H1 (cell line): ENCODE measurements around the gene ANK3. TPM values are rescaled to one million over a fixed set of nuclear protein-coding genes. Genes with fewer than 3 reads are reported as not detected.

Source experiments
- CTCF ChIA-PET: fragments of 300-600 bp; sonication (Branson Sonifier 250); formaldehyde crosslinking; loops from one replicate; lab custom pipeline; 2021; ENCODE audit not compliant: partially characterized antibody; lab: Charles Lee
- POLR2A ChIA-PET: fragments of 300-600 bp; sonication (Branson Sonifier 250); formaldehyde crosslinking; loops from one replicate; lab custom pipeline; 2021; ENCODE audit warnings: inconsistent platforms; ENCODE audit not compliant: partially characterized antibody; lab: Charles Lee
- DNase-seq, 2 experiments: peaks; one replicate each; pipeline versions ENCODE4 v3.0.0 to v3.0.0-alpha.2; 2010 to 2022; ENCODE audit warnings: low spot score in 2 of 2, low read depth in 1 of 2, mixed read lengths in 1 of 2
- FAIRE-seq: peaks from 2 replicates; lab custom pipeline; 2011; peaks lifted over from hg19 to GRCh38; lab: Jason Lieb, UNC
- H2AFZ ChIP-seq: 2 replicates; pipeline ENCODE4 v1.8.1; 2012; ENCODE audit warnings: low read length, inconsistent platforms
- H2AK5ac ChIP-seq: 2 replicates; pipeline ENCODE4 v1.6.1; 2013; ENCODE audit warnings: low read depth, low read length
- H2BK120ac ChIP-seq: replicated peaks from 2 replicates; pipeline ENCODE3; 2013; ENCODE audit warnings: low read depth, low read length, inconsistent platforms
- H2BK12ac ChIP-seq: 2 replicates; pipeline ENCODE4 v1.6.1; 2013; ENCODE audit warnings: low read depth, low read length
- H2BK15ac ChIP-seq: 2 replicates; pipeline ENCODE4 v1.6.1; 2013; ENCODE audit warnings: low read length
- H2BK20ac ChIP-seq: 2 replicates; pipeline ENCODE4 v1.6.1; 2013; ENCODE audit warnings: low read length
- H2BK5ac ChIP-seq: 2 replicates; pipeline ENCODE4 v1.6.1; 2013; ENCODE audit warnings: low read depth, low read length
- H3K14ac ChIP-seq: 2 replicates; pipeline ENCODE4 v1.6.1; 2013; ENCODE audit warnings: inconsistent platforms; ENCODE audit not compliant: insufficient read length
- H3K18ac ChIP-seq: 2 replicates; pipeline ENCODE4 v1.6.1; 2013; ENCODE audit warnings: low read length; ENCODE audit errors: extremely low read depth
- H3K23ac ChIP-seq: 2 replicates; pipeline ENCODE4 v1.6.1; 2013; ENCODE audit warnings: inconsistent platforms; ENCODE audit not compliant: insufficient read length
- H3K23me2 ChIP-seq: 2 replicates; pipeline ENCODE4 v1.6.1; 2013; ENCODE audit warnings: low read depth, low read length
- H3K27ac ChIP-seq: 2 replicates; pipeline ENCODE4 v1.6.1; 2011; ENCODE audit warnings: low read depth, low read length, inconsistent platforms
- H3K27me3 ChIP-seq, 4 experiments: replicated peaks in 1 of 4; 1 replicate in 1 of 4; 2 replicates in 3 of 4; pipeline versions ENCODE4 v1.6.1 to v1.8.1; 2011 to 2013; ENCODE audit warnings: low read length in 3 of 4, mild to moderate bottlenecking in 3 of 4, inconsistent platforms in 2 of 4, mixed read lengths in 2 of 4, moderate library complexity in 1 of 4; ENCODE audit not compliant: control insufficient read depth in 3 of 4, insufficient read depth in 3 of 4; ENCODE audit errors: extremely low read depth in 1 of 4
- H3K36me3 ChIP-seq, 4 experiments: 2 replicates each; pipeline versions ENCODE4 v1.6.1 to v1.8.1; 2011 to 2013; ENCODE audit warnings: mild to moderate bottlenecking in 4 of 4, low read length in 3 of 4, moderate library complexity in 2 of 4, control low read depth in 1 of 4, inconsistent platforms in 1 of 4; ENCODE audit not compliant: insufficient read depth in 4 of 4, control insufficient read depth in 2 of 4
- H3K4ac ChIP-seq: replicated peaks from 2 replicates; pipeline ENCODE3; 2013; ENCODE audit warnings: low read length, low read depth, mixed read lengths, inconsistent platforms; ENCODE audit not compliant: insufficient read length
- H3K4me1 ChIP-seq, 4 experiments: replicated peaks in 1 of 4; 1 replicate in 1 of 4; 2 replicates in 3 of 4; pipeline versions ENCODE4 v1.6.1 to v1.8.1; 2011 to 2013; ENCODE audit warnings: low read length in 3 of 4, inconsistent platforms in 2 of 4, mixed read lengths in 1 of 4; ENCODE audit not compliant: insufficient read depth in 4 of 4, control insufficient read depth in 3 of 4
- H3K4me2 ChIP-seq, 2 experiments: 2 replicates each; pipeline versions ENCODE4 v1.6.1 to v1.8.1; 2011 to 2013; ENCODE audit warnings: low read depth in 2 of 2, low read length in 2 of 2, control low read depth in 1 of 2, inconsistent platforms in 1 of 2, mild to moderate bottlenecking in 1 of 2; ENCODE audit not compliant: insufficient read depth in 1 of 2
- H3K4me3 ChIP-seq, 4 experiments: fragments of 200-600, 300-600 bp in 1 of 4; sonication (generic), shearing (Covaris generic), sonication (Bioruptor Twin) in 1 of 4; 2 replicates each; pipeline versions ENCODE4 v1.5.1 to v1.8.1; 2011 to 2016; ENCODE audit warnings: low read length in 4 of 4, low read depth in 3 of 4, control low read depth in 2 of 4, inconsistent platforms in 2 of 4, mild to moderate bottlenecking in 2 of 4, mixed read lengths in 1 of 4, moderate library complexity in 1 of 4; ENCODE audit not compliant: insufficient read depth in 2 of 4; ENCODE audit errors: extremely low read depth in 1 of 4
- H3K56ac ChIP-seq: replicated peaks from 2 replicates; pipeline ENCODE3; 2013; ENCODE audit warnings: low read depth, mild to moderate bottlenecking, mixed read lengths, low read length, inconsistent platforms; ENCODE audit not compliant: insufficient read length
- H3K79me1 ChIP-seq: 2 replicates; pipeline ENCODE4 v1.6.1; 2013; ENCODE audit warnings: low read depth, low read length, control low read depth
- H3K79me2 ChIP-seq, 2 experiments: 2 replicates each; pipeline versions ENCODE4 v1.6.1 to v1.8.1; 2012 to 2013; ENCODE audit warnings: low read length in 2 of 2, mild to moderate bottlenecking in 2 of 2, inconsistent platforms in 1 of 2; ENCODE audit not compliant: insufficient read depth in 2 of 2, control insufficient read depth in 1 of 2
- H3K9ac ChIP-seq, 4 experiments: replicated peaks in 1 of 4; 1 replicate in 1 of 4; 2 replicates in 3 of 4; pipeline versions ENCODE4 v1.6.1 to v1.8.1; 2011 to 2013; ENCODE audit warnings: low read depth in 3 of 4, low read length in 3 of 4, control low read depth in 2 of 4, mild to moderate bottlenecking in 2 of 4, moderate library complexity in 2 of 4, inconsistent platforms in 1 of 4; ENCODE audit errors: extremely low read depth in 1 of 4
- H3K9me3 ChIP-seq, 2 experiments: 2 replicates each; pipeline versions ENCODE4 v1.6.1 to v1.8.1; 2012 to 2013; ENCODE audit warnings: mild to moderate bottlenecking in 2 of 2, moderate library complexity in 2 of 2, control low read depth in 1 of 2, inconsistent platforms in 1 of 2, low read depth in 1 of 2, low read length in 1 of 2, mixed read lengths in 1 of 2; ENCODE audit not compliant: insufficient read depth in 2 of 2
- H4K20me1 ChIP-seq, 2 experiments: replicated peaks in 1 of 2; 2 replicates each; pipeline versions ENCODE3 to v1.8.1; 2011 to 2013; ENCODE audit warnings: inconsistent platforms in 2 of 2, low read length in 2 of 2, mild to moderate bottlenecking in 1 of 2; ENCODE audit not compliant: insufficient read depth in 2 of 2, control insufficient read depth in 1 of 2
- H4K5ac ChIP-seq: 2 replicates; pipeline ENCODE4 v1.6.1; 2013; ENCODE audit warnings: low read length, low read depth, mixed read lengths, inconsistent platforms; ENCODE audit not compliant: insufficient read length
- H4K8ac ChIP-seq: 2 replicates; pipeline ENCODE4 v1.8.0; 2013; ENCODE audit warnings: mild to moderate bottlenecking, moderate library complexity, low read length, inconsistent platforms; ENCODE audit not compliant: insufficient read depth; ENCODE audit errors: extremely low read depth
- H4K91ac ChIP-seq: replicated peaks from 2 replicates; pipeline ENCODE3; 2013; ENCODE audit warnings: low read length, mixed read lengths, inconsistent platforms; ENCODE audit not compliant: insufficient read length
- CHD1 ChIP-seq: IDR thresholded peaks from 2 replicates; pipeline ENCODE4 v1.6.1; 2012; ENCODE audit warnings: low read depth, low read length, improper control_type of control experiment
- CHD2 ChIP-seq: IDR thresholded peaks from 2 replicates; pipeline ENCODE4 v1.6.1; 2012; ENCODE audit warnings: low read length, improper control_type of control experiment
- EGR1 ChIP-seq: IDR thresholded peaks from 2 replicates; pipeline ENCODE4 v1.6.1; 2011; ENCODE audit warnings: low read depth, low read length, borderline replicate concordance
- KDM4A ChIP-seq: IDR thresholded peaks from one replicate; pipeline ENCODE4 v1.7.1; 2012; ENCODE audit warnings: low read depth, mild to moderate bottlenecking, moderate library complexity, low read length, inconsistent platforms; ENCODE audit not compliant: severe bottlenecking
- MAX ChIP-seq: IDR thresholded peaks from 2 replicates; pipeline ENCODE4 v1.6.1; 2012; ENCODE audit warnings: inconsistent platforms
- RAD21 ChIP-seq, 2 experiments: IDR thresholded peaks in 1 of 2; conservative IDR thresholded peaks in 1 of 2; 2 replicates each; pipeline ENCODE4 v1.6.1; 2011; ENCODE audit warnings: low read depth in 2 of 2, low read length in 2 of 2, improper control_type of control experiment in 1 of 2, inconsistent platforms in 1 of 2, mild to moderate bottlenecking in 1 of 2, moderate library complexity in 1 of 2
- TEAD4 ChIP-seq: IDR thresholded peaks from 2 replicates; pipeline ENCODE4 v1.6.1; 2012; ENCODE audit warnings: low read depth, low read length, inconsistent platforms, mixed read lengths
- WGBS, 2 experiments: shearing (Covaris generic) in 1 of 2; methylation state at CpG; one replicate each; pipeline versions ENCODE4 v1.1.6 to v1.1.7; 2013 to 2015; ENCODE audit warnings: low lambda C conversion rate in 2 of 2, mixed read lengths in 2 of 2, inconsistent platforms in 1 of 2, low coverage in 1 of 2, missing lambda C conversion rate in 1 of 2; ENCODE audit not compliant: insufficient replicate concordance in 2 of 2, insufficient coverage in 1 of 2, insufficient read length in 1 of 2; ENCODE audit errors: extremely low coverage in 1 of 2, missing lambda C conversion rate in 1 of 2; 5-methylcytosine and 5-hydroxymethylcytosine counted together
- polyA plus RNA-seq, 7 experiments: library from polyadenylated mRNA; depleted of rRNA in 3 of 7; stranded (reverse) in 5 of 7; unstranded in 2 of 7; fragments of >200 nt in 5 of 7; fragments of 200-250 nt in 2 of 7; gene quantifications; 1 replicate in 5 of 7; 2 replicates in 1 of 7; 4 replicates in 1 of 7; pipeline versions ENCODE4 v1.2.1 to v1.2.3, GENCODE V29; 2011 to 2013; ENCODE audit warnings: missing spikeins in 2 of 7, mixed read lengths in 2 of 7
- total RNA-seq: library from RNA; stranded (reverse); fragmentation: NEBNext Ultra II Directional; extraction: Animal tissue kit (Norgen Biotek cat#: 25700); gene quantifications from 2 replicates; pipeline ENCODE4 v1.2.1, GENCODE V29; 2021

ANK3 gene
- total and polyA plus RNA-seq, 2 of the 8 experiments (the other 6 are each of a cell fraction or from before 2014, with no cell fraction given) = 18.1 to 67.9 TPM

- Histone ChIP-seq H4K20me1 (peaks cover 0 to 1% of the 10 kb centered on the region in 2 experiments), H4K91ac (no peak overlapping the region), H2BK12ac (no peak overlapping the region), H2AK5ac (no peak overlapping the region), H3K36me3 (no peaks in the 10 kb centered on the region), H4K8ac (no peak overlapping the region), H2BK5ac (no peak overlapping the region), H3K27me3 (no peaks in the 10 kb centered on the region), H2BK120ac (no peak overlapping the region), H3K9me3 (no peaks in the 10 kb centered on the region), H3K79me1 (no peaks in the 10 kb centered on the region), H3K14ac (no peak overlapping the region), H2BK15ac (no peak overlapping the region), H3K56ac (no peak overlapping the region), H3K79me2 (no peaks in the 10 kb centered on the region), H3K4ac (no peak overlapping the region), H3K9ac (no peak overlapping the region), H3K4me1 (no peaks in the 10 kb centered on the region), H3K23ac (no peak overlapping the region), H3K4me3 (no peak overlapping the region), H4K5ac (no peak overlapping the region), H3K4me2 (no peak overlapping the region), H2AFZ (no peak overlapping the region), H2BK20ac (no peak overlapping the region), H3K23me2 (no peaks in the 10 kb centered on the region), H3K18ac (no peak overlapping the region), H3K27ac (no peak overlapping the region)
- POLR2A ChIA-PET = no interaction called here
- no peak for FAIRE-seq
- no peak for DNase-seq
- WGBS, 2 experiments = 74% methylated on average over 2 of the region's 2 CpGs; no CpG with 5 or more reads in 1 of the 2 experiments
- CTCF ChIA-PET = interaction anchor here (1.0 to 3.0 kb wide), 3 partner anchors 15 to 87 kb away, joined by 3 to 13 read pairs (median 4); no protein-coding TSS in a partner anchor
- TF ChIP-seq CHD1 (no peak), MAX (no peak), EGR1 (no peak), RAD21 (IDR thresholded peaks at IDR 0.05 in 1 of 2, conservative IDR thresholded peaks at IDR 0.05 in 1 of 2; ENCODE audit: low read depth in 2 of 2, low read length in 2 of 2) (no peak), CHD2 (no peak), KDM4A (no peak), TEAD4 (no peak)
Measured at GRCh38 chr10:60122190-60122589, 267.5 kb downstream of the ANK3 start.
